Adrenal gland (tissue), 5 donors: ENCODE data around the gene KCNK16.

Source experiments
- CTCF ChIP-seq, 6 experiments: fragments of 450-650 bp in 4 of 6; fragments of 200-600 bp in 2 of 6; sonication (generic) in 1 of 6; IDR thresholded peaks; 1 replicate in 5 of 6; 2 replicates in 1 of 6; pipeline versions ENCODE4 v1.5.1 to v1.8.0; 2016 to 2021; ENCODE audit warnings: antibody characterized with exemption in 6 of 6, mild to moderate bottlenecking in 2 of 6, moderate library complexity in 1 of 6
- POLR2A ChIP-seq, 2 donors: fragments of 450-650 bp; IDR thresholded peaks; one replicate each; pipeline ENCODE4 v1.6.1; 2017; ENCODE audit warnings: antibody characterized with exemption in 2 of 2, mild to moderate bottlenecking in 2 of 2, moderate library complexity in 1 of 2
- donor health status: DM: no; HTN: no; CAD: no.

DNA sequence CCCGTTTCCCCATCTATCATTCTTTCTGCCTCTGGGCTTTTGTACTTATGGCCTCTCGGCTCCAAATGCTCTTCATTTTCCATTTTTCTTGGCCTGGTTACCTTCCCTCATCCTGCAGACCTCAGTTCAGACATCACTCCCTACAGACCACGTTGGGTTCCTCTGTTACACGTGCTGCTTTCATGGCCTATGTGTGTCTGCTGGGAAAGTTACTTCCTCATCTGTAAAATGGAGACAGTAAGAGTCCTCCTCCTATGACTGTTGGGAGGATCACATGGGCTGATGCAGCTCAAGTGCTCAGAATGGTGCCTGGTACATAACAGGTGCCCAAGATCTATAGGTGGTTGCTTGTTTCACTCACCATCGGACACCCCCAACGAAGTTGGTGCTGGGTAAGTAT, 21.8 kb downstream of the KCNK16 start:
- no peak for TF ChIP-seq CTCF (IDR thresholded peaks at IDR 0.05)
- TF ChIP-seq POLR2A (IDR thresholded peaks at IDR 0.05) = no peak
